ENCODE results near the gene FAF1.

FAF1 gene

DNA sequence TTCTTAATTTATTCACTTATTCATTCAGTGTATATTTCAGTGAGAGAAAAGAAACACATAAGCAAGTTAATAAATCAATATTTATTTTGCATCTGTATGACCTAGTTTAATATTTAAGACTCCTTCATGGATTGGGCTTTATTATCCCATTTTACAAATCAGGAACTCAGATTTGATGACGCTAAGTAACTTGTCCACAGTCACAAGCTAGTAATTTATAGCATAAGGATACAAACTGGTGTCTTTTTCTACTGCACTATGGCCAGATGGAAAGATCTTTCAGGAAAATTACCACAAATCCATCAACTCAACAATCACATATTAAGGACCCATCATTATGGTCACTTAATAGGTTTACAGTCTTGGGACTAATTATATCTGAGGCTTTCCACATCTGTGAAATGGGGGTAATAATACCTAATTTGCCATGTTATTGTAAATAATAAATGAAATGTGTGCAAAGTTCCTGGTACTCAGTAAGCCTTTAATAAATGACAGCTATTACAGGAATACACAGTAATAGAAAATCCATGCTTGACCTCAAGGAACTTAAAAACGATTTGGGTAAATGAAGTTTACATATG is 23.2 kb upstream of the FAF1 start:
- DNase-seq (ENCODE audit: low read depth) = no peak
- TF ChIP-seq, protein P1, sequence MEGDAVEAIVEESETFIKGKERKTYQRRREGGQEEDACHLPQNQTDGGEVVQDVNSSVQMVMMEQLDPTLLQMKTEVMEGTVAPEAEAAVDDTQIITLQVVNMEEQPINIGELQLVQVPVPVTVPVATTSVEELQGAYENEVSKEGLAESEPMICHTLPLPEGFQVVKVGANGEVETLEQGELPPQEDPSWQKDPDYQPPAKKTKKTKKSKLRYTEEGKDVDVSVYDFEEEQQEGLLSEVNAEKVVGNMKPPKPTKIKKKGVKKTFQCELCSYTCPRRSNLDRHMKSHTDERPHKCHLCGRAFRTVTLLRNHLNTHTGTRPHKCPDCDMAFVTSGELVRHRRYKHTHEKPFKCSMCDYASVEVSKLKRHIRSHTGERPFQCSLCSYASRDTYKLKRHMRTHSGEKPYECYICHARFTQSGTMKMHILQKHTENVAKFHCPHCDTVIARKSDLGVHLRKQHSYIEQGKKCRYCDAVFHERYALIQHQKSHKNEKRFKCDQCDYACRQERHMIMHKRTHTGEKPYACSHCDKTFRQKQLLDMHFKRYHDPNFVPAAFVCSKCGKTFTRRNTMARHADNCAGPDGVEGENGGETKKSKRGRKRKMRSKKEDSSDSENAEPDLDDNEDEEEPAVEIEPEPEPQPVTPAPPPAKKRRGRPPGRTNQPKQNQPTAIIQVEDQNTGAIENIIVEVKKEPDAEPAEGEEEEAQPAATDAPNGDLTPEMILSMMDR (conservative IDR thresholded peaks at IDR 0.05; ENCODE audit: low read depth, low read length) = no peak
- no peak overlapping the region for H3K4me3 ChIP-seq (ENCODE audit: low read depth, low read length)

- TF ChIP-seq, protein P1 (conservative IDR thresholded peaks at IDR 0.05; ENCODE audit: low read depth, low read length) = no peak
- H3K4me3 ChIP-seq (ENCODE audit: low read depth, low read length) = no peak overlapping the region
- DNase-seq (ENCODE audit: low read depth) = no peak
Observed at GRCh38 chr1:50982611-50983010, 22.5 kb upstream of the FAF1 start.

- TF ChIP-seq, protein P1 (conservative IDR thresholded peaks at IDR 0.05; ENCODE audit: low read depth, low read length) = no peak
- no peak overlapping the region for H3K4me3 ChIP-seq (ENCODE audit: low read depth, low read length)
- no peak for DNase-seq (ENCODE audit: low read depth)
Observed at GRCh38 chr1:50981741-50982140, 21.7 kb upstream of the FAF1 start.

- no peak for DNase-seq (ENCODE audit: low read depth)
- TF ChIP-seq, protein P1 (conservative IDR thresholded peaks at IDR 0.05; ENCODE audit: low read depth, low read length) = no peak
- no peak overlapping the region for H3K4me3 ChIP-seq (ENCODE audit: low read depth, low read length)
Observed at GRCh38 chr1:50980505-50980904, 20.4 kb upstream of the FAF1 start.

GRCh38 chr1:50979937-50980336 is 19.9 kb upstream of the FAF1 start:
- TF ChIP-seq, protein P1 (conservative IDR thresholded peaks at IDR 0.05; ENCODE audit: low read depth, low read length) = no peak
- DNase-seq (ENCODE audit: low read depth) = no peak
- H3K4me3 ChIP-seq (ENCODE audit: low read depth, low read length) = no peak overlapping the region

DNA sequence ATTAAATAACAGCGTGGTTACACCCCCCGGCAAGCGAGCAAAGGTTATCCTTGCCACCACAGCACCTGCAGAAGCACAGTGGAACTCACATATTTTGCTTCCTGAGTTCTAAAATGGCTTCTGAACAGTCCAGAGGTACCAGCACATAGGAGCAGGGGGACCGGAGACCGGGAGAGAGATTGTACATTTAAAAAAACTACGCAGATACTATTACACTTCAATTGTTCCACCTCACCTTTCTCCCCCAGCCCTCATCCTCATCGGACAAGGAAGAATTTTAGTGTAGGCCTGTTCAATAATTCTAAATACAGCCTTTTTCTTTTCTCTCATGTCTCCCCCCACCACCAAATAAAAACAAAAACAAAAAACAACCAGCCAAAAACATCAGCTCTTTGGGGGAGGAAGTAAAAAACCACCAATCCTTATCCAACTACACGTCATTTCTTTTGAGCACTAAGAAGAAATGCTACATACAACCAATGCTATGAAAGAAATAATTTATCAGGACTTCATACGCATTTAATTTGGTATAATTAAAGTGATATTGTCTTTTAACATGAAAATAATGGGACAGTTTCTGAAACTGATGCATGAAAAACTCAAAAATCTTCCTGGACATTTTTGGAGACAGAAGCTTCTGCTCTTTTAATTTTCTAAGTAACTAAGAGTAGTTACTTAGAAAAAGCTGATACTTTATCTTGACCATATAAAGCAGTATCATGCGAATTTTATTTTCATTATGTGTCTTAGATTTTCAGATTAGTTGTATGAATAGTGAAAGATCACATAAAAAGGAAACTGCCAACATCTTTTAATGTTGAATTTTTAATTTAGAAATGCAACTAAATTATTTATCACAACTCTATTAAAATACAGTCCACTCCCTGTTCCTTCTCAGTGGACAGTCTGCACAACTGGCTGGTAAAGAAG is 19.1 kb upstream of the FAF1 start:
- H3K4me3 ChIP-seq (ENCODE audit: low read depth, low read length) = peak overlapping the region; percentile 69
- TF ChIP-seq, protein P1 (conservative IDR thresholded peaks at IDR 0.05; ENCODE audit: low read depth, low read length) = no peak
- no peak for DNase-seq (ENCODE audit: low read depth)
